ENCODE data around the gene PDHX.

Gene PDHX

DNA sequence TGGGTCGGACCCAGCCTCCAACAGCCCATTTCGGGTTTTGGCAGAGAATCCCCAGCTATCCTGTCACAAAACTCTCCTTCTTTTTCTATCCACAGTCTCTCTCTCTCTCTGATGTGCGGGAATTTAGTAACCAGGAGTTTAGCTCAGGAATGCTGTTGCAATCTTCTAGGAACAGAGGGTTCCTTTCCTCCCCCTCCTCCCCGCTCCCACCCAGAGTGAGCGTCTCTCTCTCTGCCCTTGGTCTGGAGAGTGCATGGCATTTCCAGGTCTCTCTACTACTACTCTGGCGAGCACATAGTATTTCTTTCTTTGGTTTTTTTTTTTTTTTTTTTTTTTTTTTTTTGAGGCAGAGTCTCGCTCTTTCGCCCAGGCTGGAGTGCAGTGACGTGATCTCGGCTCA, 17.9 kb upstream of the PDHX start:
- Histone ChIP-seq H3K36me3 (ENCODE audit: low read depth) (no peaks in the 10 kb centered on the region), H3K4me3 (ENCODE audit: severe bottlenecking) (no peak overlapping the region), H3K27ac (ENCODE audit: poor library complexity, severe bottlenecking) (no peak overlapping the region), H3K27me3 (ENCODE audit: insufficient read depth, poor library complexity, severe bottlenecking) (no peaks in the 10 kb centered on the region), H3K4me1 (ENCODE audit: insufficient read depth, poor library complexity, severe bottlenecking) (no peaks in the 10 kb centered on the region), H3K9me3 (ENCODE audit: severe bottlenecking) (peaks cover 20% of the 10 kb centered on the region)
- ATAC-seq (ENCODE audit: low read depth) = no peak
- TF ChIP-seq, protein P1, sequence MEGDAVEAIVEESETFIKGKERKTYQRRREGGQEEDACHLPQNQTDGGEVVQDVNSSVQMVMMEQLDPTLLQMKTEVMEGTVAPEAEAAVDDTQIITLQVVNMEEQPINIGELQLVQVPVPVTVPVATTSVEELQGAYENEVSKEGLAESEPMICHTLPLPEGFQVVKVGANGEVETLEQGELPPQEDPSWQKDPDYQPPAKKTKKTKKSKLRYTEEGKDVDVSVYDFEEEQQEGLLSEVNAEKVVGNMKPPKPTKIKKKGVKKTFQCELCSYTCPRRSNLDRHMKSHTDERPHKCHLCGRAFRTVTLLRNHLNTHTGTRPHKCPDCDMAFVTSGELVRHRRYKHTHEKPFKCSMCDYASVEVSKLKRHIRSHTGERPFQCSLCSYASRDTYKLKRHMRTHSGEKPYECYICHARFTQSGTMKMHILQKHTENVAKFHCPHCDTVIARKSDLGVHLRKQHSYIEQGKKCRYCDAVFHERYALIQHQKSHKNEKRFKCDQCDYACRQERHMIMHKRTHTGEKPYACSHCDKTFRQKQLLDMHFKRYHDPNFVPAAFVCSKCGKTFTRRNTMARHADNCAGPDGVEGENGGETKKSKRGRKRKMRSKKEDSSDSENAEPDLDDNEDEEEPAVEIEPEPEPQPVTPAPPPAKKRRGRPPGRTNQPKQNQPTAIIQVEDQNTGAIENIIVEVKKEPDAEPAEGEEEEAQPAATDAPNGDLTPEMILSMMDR (IDR thresholded peaks at IDR 0.05; ENCODE audit: poor library complexity, severe bottlenecking) = no peak
- DNase-seq (ENCODE audit: low spot score) = no peak

DNA sequence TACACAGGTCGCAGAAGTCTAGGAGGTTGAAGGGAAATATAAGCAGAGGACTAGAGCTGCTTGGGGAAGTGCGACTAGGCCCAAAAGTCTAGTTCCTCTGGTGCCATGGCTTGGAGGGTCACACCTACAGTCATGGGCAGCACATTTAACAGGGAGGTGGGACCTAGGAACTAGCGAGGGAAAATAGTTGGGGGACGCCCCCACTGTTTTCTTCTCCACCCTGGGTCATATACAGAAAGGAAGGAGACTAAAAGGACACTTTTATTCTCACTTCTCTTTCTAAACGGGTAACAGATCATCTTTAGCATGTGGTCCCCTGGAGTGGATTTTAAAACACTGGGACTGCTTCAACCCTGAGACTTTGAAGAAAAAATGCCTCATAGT, 16.8 kb upstream of the PDHX start:
- H3K4me1 ChIP-seq (ENCODE audit: insufficient read depth, poor library complexity, severe bottlenecking) = no peaks in the 10 kb centered on the region

DNA sequence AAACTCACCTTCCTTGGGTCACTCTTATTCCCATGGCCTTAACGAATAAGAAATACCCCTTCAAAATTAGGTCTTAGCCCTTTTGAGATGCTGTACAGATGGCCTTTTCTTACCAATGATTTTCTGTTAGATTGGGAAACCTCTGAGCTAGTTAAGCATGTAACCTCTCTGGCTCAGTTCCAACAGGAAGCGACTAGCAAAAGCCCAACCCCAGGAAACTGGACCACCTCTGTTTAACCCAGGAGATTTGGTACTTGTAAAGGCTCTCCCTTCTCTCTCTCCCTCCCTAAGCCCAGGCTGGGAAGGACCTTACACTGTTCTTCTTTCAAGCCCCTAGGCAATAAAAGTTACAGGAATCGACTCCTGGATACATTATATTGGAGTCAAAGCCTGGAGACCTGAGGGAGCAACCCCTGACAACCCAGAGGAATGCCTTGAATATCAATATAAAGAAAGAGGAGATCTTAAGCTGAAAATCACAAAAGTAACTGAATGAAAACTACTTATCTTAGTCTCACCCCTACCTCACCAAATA, 11.9 kb upstream of the PDHX start:
- ATAC-seq (ENCODE audit: low read depth) (no peak), DNase-seq (ENCODE audit: low spot score) (no peak)
- no peak overlapping the region for H3K4me3 ChIP-seq (ENCODE audit: severe bottlenecking)
- H3K4me1 ChIP-seq (ENCODE audit: insufficient read depth, poor library complexity, severe bottlenecking) = no peaks in the 10 kb centered on the region
- H3K36me3 ChIP-seq (ENCODE audit: low read depth) = no peaks in the 10 kb centered on the region
- H3K27me3 ChIP-seq (ENCODE audit: insufficient read depth, poor library complexity, severe bottlenecking) = no peaks in the 10 kb centered on the region
- peaks cover 11% of the 10 kb centered on the region for H3K9me3 ChIP-seq (ENCODE audit: severe bottlenecking)
- H3K27ac ChIP-seq (ENCODE audit: poor library complexity, severe bottlenecking) = no peak overlapping the region
- TF ChIP-seq, protein P1 (IDR thresholded peaks at IDR 0.05; ENCODE audit: poor library complexity, severe bottlenecking) = no peak

More for the DNA sequence above, 16.8 kb upstream of the PDHX start:
- TF ChIP-seq, protein P1 (IDR thresholded peaks at IDR 0.05; ENCODE audit: poor library complexity, severe bottlenecking) = no peak
- no peak for ATAC-seq (ENCODE audit: low read depth)
- no peak overlapping the region for H3K4me3 ChIP-seq (ENCODE audit: severe bottlenecking)
- no peaks in the 10 kb centered on the region for H3K36me3 ChIP-seq (ENCODE audit: low read depth)
- H3K27ac ChIP-seq (ENCODE audit: poor library complexity, severe bottlenecking) = no peak overlapping the region
- no peaks in the 10 kb centered on the region for H3K27me3 ChIP-seq (ENCODE audit: insufficient read depth, poor library complexity, severe bottlenecking)
- H3K9me3 ChIP-seq (ENCODE audit: severe bottlenecking) = peaks cover 20% of the 10 kb centered on the region
- DNase-seq (ENCODE audit: low spot score) = no peak

DNA sequence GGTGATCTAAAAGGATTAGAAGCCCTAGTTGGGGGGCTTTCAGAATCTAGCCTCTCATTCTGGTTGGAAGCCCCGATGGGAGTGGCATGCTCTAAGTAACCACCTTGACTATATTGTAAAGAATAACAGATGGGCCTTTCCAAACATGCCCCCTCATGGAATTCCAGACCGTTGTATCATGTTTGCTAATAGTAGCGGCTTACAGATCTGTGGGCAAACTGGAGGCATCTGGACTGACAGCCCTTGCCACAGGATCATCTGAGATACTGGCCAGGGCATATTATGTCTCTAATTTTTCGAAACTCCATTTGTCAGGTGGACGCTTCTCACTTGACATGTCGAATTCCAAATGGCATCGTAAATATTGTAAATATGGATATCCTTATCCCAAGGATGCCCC, 10.8 kb upstream of the PDHX start:
- no peak for ATAC-seq (ENCODE audit: low read depth)
- DNase-seq (ENCODE audit: low spot score) = no peak
- no peaks in the 10 kb centered on the region for H3K4me1 ChIP-seq (ENCODE audit: insufficient read depth, poor library complexity, severe bottlenecking)
- H3K27ac ChIP-seq (ENCODE audit: poor library complexity, severe bottlenecking) = no peak overlapping the region
- H3K27me3 ChIP-seq (ENCODE audit: insufficient read depth, poor library complexity, severe bottlenecking) = no peaks in the 10 kb centered on the region
- TF ChIP-seq, protein P1 (IDR thresholded peaks at IDR 0.05; ENCODE audit: poor library complexity, severe bottlenecking) = no peak
- peaks cover 4% of the 10 kb centered on the region for H3K9me3 ChIP-seq (ENCODE audit: severe bottlenecking)
- H3K36me3 ChIP-seq (ENCODE audit: low read depth) = no peaks in the 10 kb centered on the region
- H3K4me3 ChIP-seq (ENCODE audit: severe bottlenecking) = no peak overlapping the region

DNA sequence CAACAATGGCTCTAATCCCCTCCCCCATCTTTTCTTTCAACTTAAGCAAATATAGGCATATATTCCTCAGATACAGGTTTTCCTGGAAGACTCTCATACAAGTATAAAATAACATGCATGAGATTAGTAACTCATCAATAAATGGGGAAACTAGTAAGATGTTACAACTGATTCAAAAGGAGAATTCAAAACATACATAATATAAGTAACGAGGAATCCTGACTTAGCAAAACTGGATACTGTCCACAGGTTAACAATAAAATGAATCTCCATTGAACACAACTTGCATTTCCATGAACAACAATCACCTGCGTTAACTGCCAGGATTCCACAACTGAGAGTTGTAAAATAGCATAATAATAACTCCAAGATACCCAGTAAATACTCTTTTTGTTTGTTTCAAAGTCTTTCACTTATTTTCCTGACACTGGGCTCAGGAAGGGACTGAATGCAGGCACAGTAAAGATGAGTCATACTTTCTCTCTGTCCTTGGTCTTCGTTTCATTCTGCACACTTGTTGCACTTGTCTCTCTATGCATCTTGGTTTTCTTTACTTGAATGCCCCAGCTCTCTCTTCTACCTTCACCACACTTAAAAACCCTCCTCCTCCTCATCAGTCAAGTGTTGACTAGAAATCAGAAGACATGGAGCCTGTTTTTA, 8.4 kb upstream of the PDHX start:
- H3K4me1 ChIP-seq (ENCODE audit: insufficient read depth, poor library complexity, severe bottlenecking) = no peaks in the 10 kb centered on the region
- H3K9me3 ChIP-seq (ENCODE audit: severe bottlenecking) = no peaks in the 10 kb centered on the region
- ATAC-seq (ENCODE audit: low read depth) = no peak
- H3K27ac ChIP-seq (ENCODE audit: poor library complexity, severe bottlenecking) = no peak overlapping the region
- no peak overlapping the region for H3K4me3 ChIP-seq (ENCODE audit: severe bottlenecking)
- TF ChIP-seq, protein P1 (IDR thresholded peaks at IDR 0.05; ENCODE audit: poor library complexity, severe bottlenecking) = no peak
- no peaks in the 10 kb centered on the region for H3K27me3 ChIP-seq (ENCODE audit: insufficient read depth, poor library complexity, severe bottlenecking)
- no peak for DNase-seq (ENCODE audit: low spot score)
- H3K36me3 ChIP-seq (ENCODE audit: low read depth) = no peaks in the 10 kb centered on the region

Measured in RWPE2 (cell line).